Stimulated activated naive B cell treated with anti-CD40 and anti-IgM and Interleukin-4, amounts not matched to agents 10 μg/mL and 1 μg/mL and 100 μg/mL, for 72 hours (primary cell): ENCODE results near the gene BRINP2.

Experiments used
- ATAC-seq, 2 donors: fragments of 150-1000 bp; cut with Tn5 transposase; replicated peaks; 2 replicates each; pipeline ENCODE4 v1.10.0; 2021; ENCODE audit warnings: moderate library complexity in 1 of 2
- DNase-seq: peaks from one replicate; pipeline ENCODE4 v3.0.0; 2021
- H3K27ac Mint-ChIP-seq: one replicate; pipeline ENCODE4 v1.8.0; 2022; ENCODE audit warnings: mild to moderate bottlenecking, mixed read lengths
- H3K27me3 Mint-ChIP-seq, 2 donors: one replicate each; pipeline ENCODE4 v1.8.0; 2022; ENCODE audit warnings: mixed read lengths in 2 of 2
- H3K36me3 Mint-ChIP-seq, 2 donors: one replicate each; pipeline ENCODE4 v1.8.0; 2022; ENCODE audit warnings: mixed read lengths in 2 of 2, mild to moderate bottlenecking in 1 of 2
- H3K4me1 Mint-ChIP-seq, 2 donors: one replicate each; pipeline ENCODE4 v1.8.0; 2022; ENCODE audit warnings: mixed read lengths in 2 of 2, mild to moderate bottlenecking in 1 of 2
- H3K4me3 Mint-ChIP-seq, 2 donors: one replicate each; pipeline ENCODE4 v1.8.0; 2022; ENCODE audit warnings: mild to moderate bottlenecking in 2 of 2, mixed read lengths in 2 of 2, moderate library complexity in 1 of 2
- H3K9me3 Mint-ChIP-seq, 2 donors: one replicate each; pipeline ENCODE4 v1.8.0; 2022; ENCODE audit warnings: mixed read lengths in 2 of 2, mild to moderate bottlenecking in 1 of 2

BRINP2 gene

DNA sequence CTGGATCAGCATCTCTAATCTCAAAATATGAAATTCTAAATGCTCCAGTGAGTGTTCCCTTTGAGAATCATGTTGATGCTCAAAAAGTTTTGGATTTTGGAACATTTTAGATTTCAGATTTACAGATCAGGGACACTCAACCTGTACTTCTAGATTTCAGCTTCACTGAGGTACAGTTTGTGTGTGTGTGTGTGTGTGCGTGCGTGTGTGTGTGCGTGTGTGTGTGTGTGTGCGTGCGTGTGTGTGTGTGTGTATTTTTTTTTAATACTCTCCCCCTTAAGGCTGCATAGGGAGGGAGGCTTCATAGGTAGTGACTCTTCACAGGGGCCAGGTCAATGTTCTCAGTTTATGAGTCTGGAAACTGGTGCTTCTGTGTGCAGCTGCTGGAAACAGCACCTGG lies 77.5 kb downstream of the BRINP2 start:
- ATAC-seq (no peak), DNase-seq (no peak)
- no peak overlapping the region for H3K27ac Mint-ChIP-seq
- H3K4me3 Mint-ChIP-seq: no peak overlapping the region
- peaks cover 3 to 7% of the 10 kb centered on the region in 2 donors for H3K4me1 Mint-ChIP-seq
- no peaks in the 10 kb centered on the region for H3K36me3 Mint-ChIP-seq
- peaks cover 0 to 11% of the 10 kb centered on the region in 2 donors for H3K27me3 Mint-ChIP-seq
- H3K9me3 Mint-ChIP-seq: no peaks in the 10 kb centered on the region

DNA sequence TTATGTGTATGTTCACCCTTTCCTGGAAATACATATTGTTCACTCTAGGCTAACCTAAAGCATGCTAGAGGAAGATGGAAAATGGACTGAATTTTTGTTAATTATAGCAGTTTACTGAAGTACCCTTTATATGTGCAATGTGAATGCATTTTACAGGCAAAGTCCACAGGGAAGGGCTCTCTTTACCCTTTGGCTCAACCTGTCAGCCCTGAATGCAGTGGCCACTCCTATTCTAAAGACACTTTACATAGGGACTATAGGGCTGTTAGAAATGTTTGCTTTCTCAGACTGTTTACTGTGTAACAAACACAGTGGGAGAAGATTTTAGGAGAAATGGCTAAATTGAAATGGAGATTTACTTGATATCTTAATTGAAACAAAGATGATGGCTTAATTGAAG lies 78.5 kb downstream of the BRINP2 start:
- Mint-ChIP-seq H3K27me3 (peaks cover 0 to 11% of the 10 kb centered on the region in 2 donors), H3K4me1 (peaks cover 3 to 9% of the 10 kb centered on the region in 2 donors), H3K36me3 (no peaks in the 10 kb centered on the region), H3K27ac (no peak overlapping the region), H3K4me3 (no peak overlapping the region), H3K9me3 (no peaks in the 10 kb centered on the region)
- ATAC-seq (no peak), DNase-seq (no peak)

DNA sequence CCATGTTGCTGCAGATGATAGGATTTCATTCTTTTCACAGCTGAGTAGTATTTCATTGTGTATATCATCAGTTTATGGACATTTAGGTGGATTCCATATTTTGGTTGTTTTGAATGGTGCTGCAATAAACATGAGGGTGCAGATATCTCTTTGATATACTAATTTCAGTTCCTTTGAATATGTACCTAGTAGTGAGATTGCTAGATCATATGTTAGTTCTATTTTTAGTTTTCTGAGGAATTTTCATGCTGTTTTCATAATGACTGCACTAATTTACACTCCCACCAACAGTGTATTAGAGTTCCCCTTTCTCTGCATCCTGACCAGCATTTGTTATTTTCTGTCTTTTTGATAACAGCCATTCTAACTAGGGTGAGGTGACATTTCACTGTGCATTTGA lies 82.1 kb downstream of the BRINP2 start:
- H3K9me3 Mint-ChIP-seq: no peaks in the 10 kb centered on the region
- no peak overlapping the region for H3K27ac Mint-ChIP-seq
- no peaks in the 10 kb centered on the region for H3K36me3 Mint-ChIP-seq
- peaks cover 3 to 9% of the 10 kb centered on the region in 2 donors for H3K4me1 Mint-ChIP-seq
- DNase-seq (no peak), ATAC-seq (peak; percentile 54 to 74)
- H3K27me3 Mint-ChIP-seq: peaks cover 0 to 16% of the 10 kb centered on the region in 2 donors
- no peak overlapping the region for H3K4me3 Mint-ChIP-seq

DNA sequence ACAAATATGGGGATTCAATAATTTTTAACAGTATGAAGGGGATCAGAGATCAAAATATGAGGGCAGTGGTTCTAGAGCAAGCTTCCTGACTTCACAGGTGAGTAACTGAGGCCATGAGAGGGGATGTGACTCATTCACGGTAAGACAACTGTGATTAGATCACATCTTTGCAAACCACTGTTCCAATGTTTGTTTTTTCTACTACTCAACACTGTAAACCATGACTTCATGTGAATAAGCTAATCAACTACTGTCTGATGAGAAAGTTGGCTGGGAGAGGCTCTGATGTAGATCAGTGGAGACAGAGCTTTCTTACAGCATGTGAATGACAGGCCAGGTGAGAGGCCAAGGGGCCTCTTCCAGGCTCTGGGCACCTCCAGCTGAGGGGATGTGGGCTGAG lies 84.7 kb downstream of the BRINP2 start:
- Mint-ChIP-seq H3K9me3 (no peaks in the 10 kb centered on the region), H3K36me3 (no peaks in the 10 kb centered on the region)

DNA sequence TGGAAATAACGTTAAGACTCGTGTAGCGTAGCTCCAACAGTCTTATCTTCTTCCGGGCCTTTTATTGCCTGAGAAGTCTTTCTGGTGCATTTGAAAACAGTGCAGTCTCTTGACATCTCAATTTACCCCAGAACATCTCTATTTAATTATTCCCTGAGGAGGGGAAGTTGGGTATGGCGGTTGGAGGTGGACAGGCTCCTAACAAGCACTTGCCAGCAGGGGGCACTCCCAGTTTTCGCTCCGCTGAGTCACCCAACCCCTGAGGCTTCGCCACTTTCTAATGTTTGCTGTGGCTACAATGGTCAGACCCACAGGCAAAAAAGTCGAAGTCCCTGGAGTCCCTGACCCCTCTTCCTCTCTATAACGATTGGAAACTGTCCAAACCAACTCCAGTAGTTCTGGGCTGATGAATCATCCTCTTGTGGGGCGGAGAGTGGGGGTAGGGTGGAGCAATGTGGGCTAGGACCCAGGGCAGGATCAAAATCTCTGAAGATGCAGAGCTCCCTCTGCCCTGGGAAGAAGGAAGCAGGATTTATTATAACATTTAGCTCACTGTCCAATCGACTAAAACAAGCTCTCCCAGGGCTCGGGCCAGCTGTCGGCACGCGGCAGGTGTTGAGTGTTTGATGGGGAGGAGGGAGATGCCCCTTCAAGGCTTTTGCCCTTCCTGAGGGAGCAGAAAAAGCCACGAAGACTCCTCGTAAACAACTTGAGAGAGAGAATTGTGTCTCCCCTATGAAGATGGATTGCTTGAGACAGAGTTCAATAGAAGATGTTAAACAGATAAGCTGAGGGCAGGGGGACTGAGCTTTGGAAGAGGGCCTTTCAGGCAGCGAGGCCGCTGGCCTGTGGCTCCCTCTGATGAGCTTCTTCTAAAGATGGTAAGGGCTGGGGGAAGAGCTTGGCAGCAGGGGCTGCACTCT lies 85.7 kb downstream of the BRINP2 start:
- H3K4me3 Mint-ChIP-seq: no peak overlapping the region
- peaks cover 0 to 15% of the 10 kb centered on the region in 2 donors for H3K27me3 Mint-ChIP-seq
- no peak overlapping the region for H3K27ac Mint-ChIP-seq
- ATAC-seq: peak in 1 of 2 donors; percentile 34
- H3K4me1 Mint-ChIP-seq: peaks cover 3 to 9% of the 10 kb centered on the region in 2 donors
- H3K36me3 Mint-ChIP-seq: no peaks in the 10 kb centered on the region
- H3K9me3 Mint-ChIP-seq: no peaks in the 10 kb centered on the region
- no peak for DNase-seq

More for the DNA sequence above, 84.7 kb downstream of the BRINP2 start:
- H3K27me3 Mint-ChIP-seq: peaks cover 0 to 15% of the 10 kb centered on the region in 2 donors
- peaks cover 3 to 9% of the 10 kb centered on the region in 2 donors for H3K4me1 Mint-ChIP-seq
- ATAC-seq: no peak
- no peak overlapping the region for H3K4me3 Mint-ChIP-seq
- no peak overlapping the region for H3K27ac Mint-ChIP-seq
- DNase-seq: no peak

DNA sequence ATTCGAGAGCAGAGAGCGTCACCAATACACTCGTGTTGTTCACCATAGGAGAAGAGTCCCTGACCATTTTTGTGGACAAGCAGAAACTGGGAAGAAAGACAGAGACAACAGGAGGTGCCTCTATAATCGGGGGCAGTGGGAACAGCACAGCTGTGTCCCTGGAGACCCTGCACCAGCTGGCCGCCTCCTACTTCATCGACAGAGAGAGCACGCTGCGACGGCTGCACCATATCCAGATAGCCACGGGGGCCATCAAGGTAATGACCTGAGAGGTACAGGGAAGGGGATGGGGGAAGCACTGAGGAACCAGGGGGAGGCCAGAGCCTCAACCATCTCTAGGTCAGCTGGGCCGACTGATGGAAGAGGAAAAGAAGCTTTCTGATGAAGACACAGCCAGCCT lies 86.4 kb downstream of the BRINP2 start:
- H3K27me3 Mint-ChIP-seq: peaks cover 0 to 15% of the 10 kb centered on the region in 2 donors
- H3K4me3 Mint-ChIP-seq: no peak overlapping the region
- H3K27ac Mint-ChIP-seq: no peak overlapping the region
- H3K9me3 Mint-ChIP-seq: no peaks in the 10 kb centered on the region
- DNase-seq: no peak
- peaks cover 3 to 9% of the 10 kb centered on the region in 2 donors for H3K4me1 Mint-ChIP-seq
- ATAC-seq: no peak
- no peaks in the 10 kb centered on the region for H3K36me3 Mint-ChIP-seq

DNA sequence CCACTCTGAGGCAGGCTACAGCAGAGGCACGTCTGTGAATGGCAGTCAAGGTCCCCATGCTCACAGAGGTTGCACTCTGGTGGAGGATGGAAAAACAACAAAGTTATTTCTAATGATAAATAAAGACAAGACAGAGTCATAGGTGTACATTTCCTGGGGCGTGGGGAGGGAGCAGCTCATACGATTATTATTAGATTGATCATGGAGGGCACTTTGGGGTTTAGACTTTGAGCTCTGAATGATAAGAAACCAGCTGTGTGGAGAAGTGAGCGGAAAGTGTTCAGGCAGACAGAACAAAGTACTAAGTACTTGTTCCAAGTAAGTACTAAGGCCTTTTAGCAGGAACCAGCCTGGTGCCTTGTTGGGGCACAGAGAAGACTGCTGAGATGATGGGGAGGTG lies 86.8 kb downstream of the BRINP2 start:
- no peaks in the 10 kb centered on the region for H3K36me3 Mint-ChIP-seq
- DNase-seq (no peak), ATAC-seq (no peak)
- peaks cover 0 to 11% of the 10 kb centered on the region in 2 donors for H3K27me3 Mint-ChIP-seq
- H3K4me3 Mint-ChIP-seq: no peak overlapping the region
- no peaks in the 10 kb centered on the region for H3K9me3 Mint-ChIP-seq
- peaks cover 3 to 8% of the 10 kb centered on the region in 2 donors for H3K4me1 Mint-ChIP-seq
- H3K27ac Mint-ChIP-seq: no peak overlapping the region

DNA sequence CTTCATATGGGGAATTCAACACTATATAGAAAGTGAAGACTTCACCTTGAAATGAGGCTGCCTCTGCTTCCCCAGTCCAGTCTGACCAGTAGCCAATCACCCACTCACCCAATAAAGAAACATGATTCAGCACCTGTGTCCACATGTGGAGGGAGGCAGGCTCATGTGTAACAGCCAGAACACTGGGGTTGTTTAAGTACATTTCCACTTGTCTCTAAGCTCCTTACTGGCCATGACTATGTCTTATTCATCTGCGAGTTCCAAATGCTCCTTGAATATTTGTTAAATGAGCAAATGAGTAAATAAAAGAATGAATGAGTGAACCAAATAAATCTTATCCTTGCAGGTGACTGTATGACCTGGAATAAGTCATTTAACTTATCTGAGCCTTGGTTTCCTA lies 100.1 kb downstream of the BRINP2 start:
- H3K27me3 Mint-ChIP-seq: peaks cover 5 to 6% of the 10 kb centered on the region in 2 donors
- ATAC-seq: no peak
- no peak overlapping the region for H3K27ac Mint-ChIP-seq
- no peak overlapping the region for H3K4me3 Mint-ChIP-seq
- H3K4me1 Mint-ChIP-seq: no peaks in the 10 kb centered on the region
- no peaks in the 10 kb centered on the region for H3K36me3 Mint-ChIP-seq
- peaks cover 0 to 1% of the 10 kb centered on the region in 2 donors for H3K9me3 Mint-ChIP-seq
- no peak for DNase-seq

DNA sequence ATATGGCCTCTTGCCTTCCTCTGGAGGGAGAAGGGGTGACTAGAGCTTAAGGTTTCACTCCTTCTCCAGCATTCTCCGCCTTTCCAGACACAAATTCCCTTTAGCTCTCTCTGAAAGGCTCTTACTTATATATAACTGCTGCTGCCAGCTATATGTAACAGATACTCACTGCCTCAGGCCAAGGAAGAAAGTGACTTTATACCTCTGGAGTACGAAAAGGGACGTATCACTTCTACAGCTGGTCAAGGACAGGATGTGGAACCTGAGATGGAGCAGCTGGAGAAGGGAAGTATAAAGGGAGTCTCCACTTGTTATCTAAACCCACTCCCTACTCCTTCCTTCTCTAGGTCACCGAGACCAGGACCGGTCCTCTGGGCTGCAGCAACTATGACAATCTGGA lies 102.4 kb downstream of the BRINP2 start:
- H3K36me3 Mint-ChIP-seq: no peaks in the 10 kb centered on the region
- DNase-seq (no peak), ATAC-seq (no peak)
- no peak overlapping the region for H3K27ac Mint-ChIP-seq
- peaks cover 0 to 1% of the 10 kb centered on the region in 2 donors for H3K9me3 Mint-ChIP-seq
- H3K27me3 Mint-ChIP-seq: peaks cover 5 to 6% of the 10 kb centered on the region in 2 donors
- no peaks in the 10 kb centered on the region for H3K4me1 Mint-ChIP-seq
- H3K4me3 Mint-ChIP-seq: no peak overlapping the region

DNA sequence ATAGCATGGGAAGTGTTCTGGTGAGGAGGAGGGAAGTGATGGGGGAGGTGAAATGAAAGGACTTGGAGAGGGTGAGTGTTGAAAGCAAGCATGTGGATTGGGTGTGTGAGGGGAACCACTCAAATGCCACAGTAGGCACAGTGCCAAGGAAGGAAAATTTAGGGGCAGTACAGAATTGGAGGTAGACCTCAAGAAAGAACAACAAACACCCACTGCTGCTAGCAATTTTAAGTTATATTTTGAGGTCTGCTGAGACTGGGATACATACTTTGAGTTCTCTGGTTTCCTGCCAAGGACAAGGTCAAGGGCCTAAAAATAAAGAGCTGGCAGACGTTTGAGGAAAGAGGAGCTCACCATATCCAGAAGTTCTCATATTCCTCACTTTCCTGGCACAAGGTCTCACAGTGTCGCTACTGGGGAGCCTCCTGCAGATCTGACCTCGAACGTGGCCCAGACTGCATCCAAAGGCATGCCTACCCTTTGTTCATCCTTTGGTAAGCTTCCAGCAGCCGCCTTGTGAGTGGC lies 104.0 kb downstream of the BRINP2 start:
- H3K4me1 Mint-ChIP-seq: no peaks in the 10 kb centered on the region
- no peaks in the 10 kb centered on the region for H3K36me3 Mint-ChIP-seq
- peaks cover 5 to 6% of the 10 kb centered on the region in 2 donors for H3K27me3 Mint-ChIP-seq
- peaks cover 0 to 1% of the 10 kb centered on the region in 2 donors for H3K9me3 Mint-ChIP-seq
- H3K27ac Mint-ChIP-seq: no peak overlapping the region
- no peak for DNase-seq
- ATAC-seq: no peak
- H3K4me3 Mint-ChIP-seq: no peak overlapping the region

DNA sequence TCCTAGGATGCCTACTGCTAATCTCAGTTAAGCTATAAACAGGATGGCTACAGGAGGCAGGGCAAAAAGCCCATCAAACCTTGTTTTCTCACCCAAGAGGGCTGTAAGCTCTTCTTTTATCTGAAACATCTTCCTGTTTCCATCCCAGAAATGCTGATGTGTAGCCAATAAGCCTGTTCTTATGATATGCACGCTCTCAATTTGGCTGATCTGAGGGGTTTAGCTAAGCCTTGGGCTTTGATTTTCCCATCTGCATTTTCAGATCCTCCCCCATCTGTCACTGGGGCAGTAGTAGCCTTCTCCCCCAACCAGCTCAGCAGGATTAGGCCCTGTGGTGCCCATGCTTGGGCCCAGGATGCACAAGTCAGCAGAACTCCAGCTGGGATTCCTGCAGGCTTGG lies 105.0 kb downstream of the BRINP2 start:
- DNase-seq (no peak), ATAC-seq (no peak)
- Mint-ChIP-seq H3K27me3 (peaks cover 5 to 6% of the 10 kb centered on the region in 2 donors), H3K4me1 (no peaks in the 10 kb centered on the region), H3K9me3 (peaks cover 0 to 1% of the 10 kb centered on the region in 2 donors), H3K36me3 (no peaks in the 10 kb centered on the region), H3K27ac (no peak overlapping the region), H3K4me3 (no peak overlapping the region)

DNA sequence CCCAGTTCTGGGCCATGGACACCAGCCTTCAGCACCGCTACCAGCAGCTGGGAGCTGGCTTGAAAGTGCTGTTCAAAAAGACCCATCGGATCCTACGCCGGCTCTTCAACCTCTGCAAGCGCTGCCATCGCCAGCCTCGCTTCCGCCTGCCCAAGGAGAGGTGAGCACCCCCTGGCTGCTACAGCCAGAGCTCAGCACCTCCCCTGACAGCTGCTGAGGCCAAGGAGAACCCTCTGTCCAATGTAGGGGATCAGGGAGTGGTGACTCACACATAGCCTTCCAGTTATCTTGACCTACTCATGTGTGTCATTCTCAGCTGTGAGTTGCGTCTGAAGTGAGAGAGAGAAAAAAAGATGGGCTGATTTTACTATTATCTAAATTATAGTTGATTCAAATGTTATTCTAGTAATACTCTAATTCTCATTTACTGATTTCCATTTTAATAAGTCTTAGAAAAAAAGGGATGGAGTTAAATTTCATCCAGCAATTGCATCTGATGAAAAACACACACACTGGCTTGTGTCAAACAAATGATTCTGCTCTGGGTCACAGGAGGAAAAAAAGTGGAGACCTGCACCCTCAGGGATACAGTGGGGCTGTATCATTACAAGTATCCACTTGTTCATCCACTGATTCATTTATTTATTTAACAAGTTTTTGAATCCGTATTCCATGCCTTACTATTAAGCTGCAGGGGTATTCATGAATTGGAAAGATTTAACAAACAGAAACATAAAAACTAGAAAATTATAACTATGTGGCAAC lies 108.0 kb downstream of the BRINP2 start:
- ATAC-seq: no peak
- Mint-ChIP-seq H3K9me3 (no peaks in the 10 kb centered on the region), H3K27me3 (peaks cover 0 to 2% of the 10 kb centered on the region in 2 donors), H3K4me1 (no peaks in the 10 kb centered on the region), H3K27ac (no peak overlapping the region), H3K36me3 (no peaks in the 10 kb centered on the region), H3K4me3 (no peak overlapping the region)
- DNase-seq: no peak

DNA sequence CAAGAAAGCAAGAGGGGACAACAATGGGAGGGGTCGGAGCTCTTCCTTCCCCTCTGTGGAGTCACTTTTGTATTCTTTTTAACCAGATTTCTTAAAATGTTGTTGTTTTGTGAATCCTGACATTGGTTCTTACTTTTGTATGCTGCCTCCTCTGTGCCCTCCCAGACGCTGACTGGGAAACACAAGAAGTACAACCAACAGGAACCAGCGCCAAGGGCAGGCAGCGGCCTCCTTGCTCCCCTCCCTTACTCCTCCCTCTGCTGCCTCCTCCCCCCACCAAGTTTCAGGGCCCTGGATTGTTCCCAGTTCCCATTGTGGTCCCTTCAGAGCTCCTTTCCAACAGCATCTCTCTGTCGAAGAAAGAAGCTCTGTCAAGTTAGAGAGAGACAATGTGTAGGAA lies 111.1 kb downstream of the BRINP2 start:
- H3K36me3 Mint-ChIP-seq: no peaks in the 10 kb centered on the region
- H3K9me3 Mint-ChIP-seq: no peaks in the 10 kb centered on the region
- no peaks in the 10 kb centered on the region for H3K4me1 Mint-ChIP-seq
- H3K27me3 Mint-ChIP-seq: no peaks in the 10 kb centered on the region
- no peak for ATAC-seq
- no peak overlapping the region for H3K4me3 Mint-ChIP-seq
- no peak for DNase-seq
- no peak overlapping the region for H3K27ac Mint-ChIP-seq

DNA sequence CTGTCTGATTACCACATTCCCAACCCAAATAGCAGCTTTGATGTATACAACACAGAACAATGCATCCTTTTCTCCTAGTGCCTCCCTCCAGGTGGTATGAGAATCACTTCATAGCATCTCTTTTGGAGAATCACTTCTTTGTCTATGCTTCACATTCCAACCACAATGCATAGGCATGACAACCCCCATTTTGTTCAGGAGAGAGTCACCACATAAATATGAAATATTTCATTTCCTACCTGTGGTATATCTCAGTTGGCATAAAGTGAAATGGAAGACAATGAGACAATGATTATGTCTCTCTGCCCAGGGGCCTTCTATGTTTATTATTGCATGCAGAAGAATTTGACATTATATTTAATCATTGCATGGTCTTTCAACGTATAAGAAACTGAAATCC lies 112.2 kb downstream of the BRINP2 start:
- Mint-ChIP-seq H3K4me3 (no peak overlapping the region), H3K4me1 (no peaks in the 10 kb centered on the region), H3K9me3 (no peaks in the 10 kb centered on the region), H3K27ac (no peak overlapping the region), H3K36me3 (no peaks in the 10 kb centered on the region), H3K27me3 (no peaks in the 10 kb centered on the region)
- DNase-seq: no peak
- ATAC-seq: no peak
